GM20000 (cell line): ENCODE data around the gene ANGPTL4.

Experiments
- DNase-seq: peaks from one replicate; pipeline ENCODE4 v3.0.0; 2012; ENCODE audit warnings: low spot score
- CTCF ChIP-seq: IDR thresholded peaks from 2 replicates; pipeline ENCODE4 v1.5.1; 2012; ENCODE audit warnings: mild to moderate bottlenecking, control low read depth; ENCODE audit errors: extremely low read depth, missing control alignments

The ANGPTL4 gene

DNA sequence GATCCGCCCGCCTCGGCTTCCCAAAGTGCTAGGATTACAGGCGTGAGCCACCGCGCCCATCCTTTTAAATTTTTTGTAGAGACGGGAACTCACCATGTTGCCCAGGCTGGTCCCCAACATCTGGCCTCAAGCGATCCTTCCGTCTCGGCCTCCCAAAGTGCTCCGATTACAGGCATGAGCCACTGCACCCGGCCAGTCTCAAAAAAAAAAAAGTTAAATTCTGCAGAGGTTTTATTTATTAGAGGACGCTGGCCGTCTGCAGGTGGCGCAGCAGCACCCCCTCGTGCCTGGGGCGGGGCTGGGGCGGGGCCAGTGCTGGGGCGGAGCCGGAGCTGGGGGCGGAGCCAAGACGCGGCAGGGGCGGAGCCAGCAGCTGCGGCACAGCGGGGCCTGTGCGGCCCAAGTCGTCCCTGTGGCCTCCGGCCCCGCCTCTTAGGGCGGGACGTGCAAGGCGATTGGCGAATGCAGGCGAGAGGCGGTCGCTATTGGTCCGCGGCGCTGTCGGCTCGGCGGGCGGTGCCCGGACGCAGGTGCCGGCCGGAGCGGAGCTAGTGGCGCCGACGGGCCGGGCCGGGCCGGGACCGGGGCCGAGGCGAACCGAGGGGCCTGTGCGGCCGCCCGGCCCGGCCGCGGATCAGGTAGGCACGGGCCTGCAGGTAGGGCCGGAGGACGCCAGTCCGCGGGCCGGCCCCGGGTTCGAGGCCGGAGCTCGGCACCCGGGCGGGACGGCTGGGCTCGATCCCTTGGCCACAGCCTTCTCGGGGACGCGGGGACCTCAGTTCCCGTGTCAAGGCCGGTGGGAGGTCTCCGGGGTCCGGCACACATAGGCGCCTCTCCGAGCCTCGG, 49.1 kb downstream of the ANGPTL4 start, which contains the start of gene MARCHF2:
Gene MARCHF2 (plus strand): TSS at position 523 of the 846 bp plus-strand sequence. CDS start 8,536 bp downstream, outside the sequence.
- peak; percentile 36 for TF ChIP-seq CTCF
- peak; percentile 100 for DNase-seq

DNA sequence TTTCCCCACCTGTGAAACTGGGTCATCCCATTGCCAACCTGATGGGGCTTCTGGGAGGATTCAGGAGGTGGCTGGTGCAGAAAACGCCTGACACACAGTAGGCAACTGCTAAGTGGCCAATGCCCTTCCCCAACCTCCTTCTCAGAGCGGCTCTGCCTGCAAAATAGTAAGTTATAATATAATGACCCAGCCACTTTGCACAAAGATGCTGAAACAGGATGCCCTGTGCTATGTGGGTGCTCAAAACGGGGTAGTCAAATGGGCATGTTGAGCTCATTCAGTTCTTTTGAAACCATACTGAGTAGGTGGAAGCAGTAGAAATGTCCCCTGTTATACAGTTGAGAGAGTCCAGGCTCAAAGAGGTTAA, 49.7 kb downstream of the ANGPTL4 start:
- TF ChIP-seq CTCF: no peak

GRCh38 chr19:8416796-8417195, 52.8 kb downstream of the ANGPTL4 start:
- DNase-seq: no peak
- no peak for TF ChIP-seq CTCF

More for the DNA sequence above, 49.7 kb downstream of the ANGPTL4 start:
- DNase-seq: no peak

DNA sequence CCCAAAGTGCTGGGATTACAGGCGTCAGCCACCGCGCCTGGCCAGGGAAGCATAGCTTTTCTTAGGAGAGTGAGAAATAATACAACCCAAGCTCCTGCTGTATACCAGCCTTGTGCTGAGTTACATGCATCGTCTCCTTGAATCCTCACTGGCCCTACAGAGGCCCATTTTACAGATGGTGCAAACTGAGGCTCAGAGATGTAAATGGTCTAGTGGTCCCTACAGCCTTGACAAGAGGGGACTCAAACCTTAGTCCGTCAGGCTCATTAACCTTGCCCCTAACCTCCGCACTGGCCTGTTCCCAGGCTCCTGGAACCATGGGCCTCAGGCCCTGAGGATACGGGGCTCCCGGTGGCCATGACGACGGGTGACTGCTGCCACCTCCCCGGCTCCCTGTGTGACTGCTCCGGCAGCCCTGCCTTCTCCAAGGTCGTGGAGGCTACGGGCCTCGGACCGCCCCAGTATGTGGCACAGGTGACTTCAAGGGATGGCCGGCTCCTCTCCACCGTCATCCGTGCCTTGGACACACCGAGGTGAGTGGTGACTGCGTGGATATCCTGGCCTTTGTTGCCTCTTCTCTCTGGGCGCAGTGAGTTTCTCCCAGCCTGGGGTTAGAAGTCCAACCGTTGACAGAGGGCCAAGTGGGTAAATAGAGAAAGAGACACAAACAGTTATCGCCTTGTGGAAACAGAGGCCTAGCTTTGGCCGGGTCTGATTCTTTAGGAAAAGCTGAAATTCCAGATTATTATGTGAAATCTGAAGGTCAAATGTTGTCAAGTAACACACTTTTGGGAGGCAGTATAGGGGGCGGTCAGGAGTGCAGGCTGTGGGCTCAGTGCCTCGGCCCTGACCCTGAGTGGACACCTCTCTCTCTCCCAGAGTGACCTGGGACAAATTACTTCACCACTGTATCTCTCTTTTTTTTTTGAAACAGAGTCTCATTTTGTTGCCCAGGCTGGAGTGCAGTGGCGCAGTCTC, 57.8 kb downstream of the ANGPTL4 start:
- TF ChIP-seq CTCF: no peak
- DNase-seq: no peak

DNA sequence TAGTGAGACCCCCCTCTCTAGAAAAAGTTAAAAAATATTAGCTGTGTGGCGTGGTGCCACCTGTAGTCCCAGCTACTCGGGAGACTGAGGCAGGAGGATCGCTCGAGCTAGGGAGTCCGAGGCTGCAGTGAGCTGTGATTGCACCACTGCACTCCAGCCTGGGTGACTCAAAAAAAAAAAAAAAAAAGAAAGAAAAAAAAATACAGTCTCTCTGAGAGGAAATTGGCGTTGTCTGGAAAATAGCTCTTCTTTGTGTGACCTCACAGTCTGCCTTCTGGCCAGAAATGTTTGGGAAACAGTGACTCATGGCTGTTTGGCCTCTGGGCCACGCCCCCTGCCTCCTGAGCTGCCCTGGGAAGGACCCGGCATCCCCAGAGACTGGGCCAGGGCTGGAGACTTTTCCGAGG, 59.9 kb downstream of the ANGPTL4 start:
- no peak for TF ChIP-seq CTCF
- no peak for DNase-seq
